NB4 (cell line): ENCODE data around the gene LRRC17.
"Not testable (repeated sequence)": the region's sequence is repeated elsewhere in the genome, so short reads cannot be mapped to it uniquely, and the experiment has no call there.

Experiments
- POLR2A ChIP-seq: IDR thresholded peaks from 2 replicates; pipeline ENCODE4 v1.6.1; 2011; ENCODE audit warnings: mild to moderate bottlenecking; ENCODE audit not compliant: insufficient read length; ENCODE audit errors: extremely low read depth
- TF ChIP-seq, protein P1 (sequence below): IDR thresholded peaks from one replicate; pipeline ENCODE4 v1.5.1; 2012; ENCODE audit warnings: low read depth, low read length

DNA sequence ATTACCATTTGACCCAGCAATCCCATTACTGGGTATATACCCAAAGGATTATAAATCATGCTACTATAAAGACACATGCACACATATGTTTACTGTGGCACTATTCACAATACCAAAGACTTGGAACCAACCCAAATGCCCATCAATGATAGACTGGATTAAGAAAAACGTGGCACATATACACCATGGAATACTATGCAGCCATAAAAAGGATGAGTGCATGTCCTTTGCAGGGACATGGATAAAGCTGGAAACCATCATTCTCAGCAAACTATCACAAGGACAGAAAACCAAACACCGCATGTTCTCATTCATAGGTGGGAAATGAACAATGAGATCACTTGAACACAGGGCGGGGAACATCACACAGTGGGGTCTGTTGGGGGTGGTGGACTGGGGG lies 45.2 kb downstream of the LRRC17 start:
- TF ChIP-seq, protein P1, sequence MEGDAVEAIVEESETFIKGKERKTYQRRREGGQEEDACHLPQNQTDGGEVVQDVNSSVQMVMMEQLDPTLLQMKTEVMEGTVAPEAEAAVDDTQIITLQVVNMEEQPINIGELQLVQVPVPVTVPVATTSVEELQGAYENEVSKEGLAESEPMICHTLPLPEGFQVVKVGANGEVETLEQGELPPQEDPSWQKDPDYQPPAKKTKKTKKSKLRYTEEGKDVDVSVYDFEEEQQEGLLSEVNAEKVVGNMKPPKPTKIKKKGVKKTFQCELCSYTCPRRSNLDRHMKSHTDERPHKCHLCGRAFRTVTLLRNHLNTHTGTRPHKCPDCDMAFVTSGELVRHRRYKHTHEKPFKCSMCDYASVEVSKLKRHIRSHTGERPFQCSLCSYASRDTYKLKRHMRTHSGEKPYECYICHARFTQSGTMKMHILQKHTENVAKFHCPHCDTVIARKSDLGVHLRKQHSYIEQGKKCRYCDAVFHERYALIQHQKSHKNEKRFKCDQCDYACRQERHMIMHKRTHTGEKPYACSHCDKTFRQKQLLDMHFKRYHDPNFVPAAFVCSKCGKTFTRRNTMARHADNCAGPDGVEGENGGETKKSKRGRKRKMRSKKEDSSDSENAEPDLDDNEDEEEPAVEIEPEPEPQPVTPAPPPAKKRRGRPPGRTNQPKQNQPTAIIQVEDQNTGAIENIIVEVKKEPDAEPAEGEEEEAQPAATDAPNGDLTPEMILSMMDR, result not testable (repeated sequence)
- TF ChIP-seq POLR2A, result not testable (repeated sequence)
